Fibroblast of mammary gland (primary cell): ENCODE results near the gene G6PC3.
"Not testable (repeated sequence)": the region's sequence is repeated elsewhere in the genome, so short reads cannot be mapped to it uniquely, and the experiment has no call there.

Experiments
- DNase-seq: peaks from one replicate; pipeline ENCODE4 v3.0.0-alpha.2; 2010; ENCODE audit warnings: low read depth
- H3K4me3 ChIP-seq: 2 replicates; pipeline ENCODE4 v1.5.1; 2011; ENCODE audit warnings: low read depth, mild to moderate bottlenecking, low read length, moderate library complexity; ENCODE audit not compliant: control insufficient read depth
- TF ChIP-seq, protein P1 (sequence below): conservative IDR thresholded peaks from 2 replicates; pipeline ENCODE4 v1.5.1; 2011; ENCODE audit warnings: low read depth, low read length, inconsistent platforms; ENCODE audit not compliant: control insufficient read depth, insufficient read depth

G6PC3 gene

DNA sequence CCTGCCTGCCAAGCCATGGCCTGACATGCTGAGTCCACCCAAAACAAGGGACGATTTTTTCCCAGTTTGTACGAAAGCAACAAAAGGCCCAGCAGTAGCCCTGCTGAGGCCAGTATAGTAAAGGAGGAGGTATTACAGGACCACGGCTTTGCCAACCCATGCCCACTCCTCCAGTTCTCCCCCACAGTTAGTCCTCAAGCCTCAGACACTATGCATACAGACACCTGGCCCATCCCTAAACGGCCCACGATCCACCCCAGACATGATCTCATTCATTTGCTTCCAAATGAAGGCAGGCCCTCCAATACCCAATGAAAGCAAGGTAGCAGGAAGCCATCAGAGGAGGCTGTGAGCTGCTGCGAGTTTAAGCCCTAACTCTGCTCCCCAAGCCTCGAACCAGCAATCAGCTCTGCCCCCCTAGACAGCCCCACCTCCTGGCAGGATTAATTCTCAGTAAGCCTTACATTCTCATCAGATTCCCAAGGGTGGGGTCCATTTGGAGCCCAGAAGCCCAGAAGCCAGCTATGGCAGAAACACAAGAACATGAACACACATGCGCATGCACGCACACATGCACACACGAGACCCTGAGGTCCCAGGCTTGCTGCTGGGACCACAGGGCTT lies 48.0 kb downstream of the G6PC3 start:
- DNase-seq = no peak
- H3K4me3 ChIP-seq = no peak overlapping the region
- TF ChIP-seq, protein P1, sequence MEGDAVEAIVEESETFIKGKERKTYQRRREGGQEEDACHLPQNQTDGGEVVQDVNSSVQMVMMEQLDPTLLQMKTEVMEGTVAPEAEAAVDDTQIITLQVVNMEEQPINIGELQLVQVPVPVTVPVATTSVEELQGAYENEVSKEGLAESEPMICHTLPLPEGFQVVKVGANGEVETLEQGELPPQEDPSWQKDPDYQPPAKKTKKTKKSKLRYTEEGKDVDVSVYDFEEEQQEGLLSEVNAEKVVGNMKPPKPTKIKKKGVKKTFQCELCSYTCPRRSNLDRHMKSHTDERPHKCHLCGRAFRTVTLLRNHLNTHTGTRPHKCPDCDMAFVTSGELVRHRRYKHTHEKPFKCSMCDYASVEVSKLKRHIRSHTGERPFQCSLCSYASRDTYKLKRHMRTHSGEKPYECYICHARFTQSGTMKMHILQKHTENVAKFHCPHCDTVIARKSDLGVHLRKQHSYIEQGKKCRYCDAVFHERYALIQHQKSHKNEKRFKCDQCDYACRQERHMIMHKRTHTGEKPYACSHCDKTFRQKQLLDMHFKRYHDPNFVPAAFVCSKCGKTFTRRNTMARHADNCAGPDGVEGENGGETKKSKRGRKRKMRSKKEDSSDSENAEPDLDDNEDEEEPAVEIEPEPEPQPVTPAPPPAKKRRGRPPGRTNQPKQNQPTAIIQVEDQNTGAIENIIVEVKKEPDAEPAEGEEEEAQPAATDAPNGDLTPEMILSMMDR = no peak

DNA sequence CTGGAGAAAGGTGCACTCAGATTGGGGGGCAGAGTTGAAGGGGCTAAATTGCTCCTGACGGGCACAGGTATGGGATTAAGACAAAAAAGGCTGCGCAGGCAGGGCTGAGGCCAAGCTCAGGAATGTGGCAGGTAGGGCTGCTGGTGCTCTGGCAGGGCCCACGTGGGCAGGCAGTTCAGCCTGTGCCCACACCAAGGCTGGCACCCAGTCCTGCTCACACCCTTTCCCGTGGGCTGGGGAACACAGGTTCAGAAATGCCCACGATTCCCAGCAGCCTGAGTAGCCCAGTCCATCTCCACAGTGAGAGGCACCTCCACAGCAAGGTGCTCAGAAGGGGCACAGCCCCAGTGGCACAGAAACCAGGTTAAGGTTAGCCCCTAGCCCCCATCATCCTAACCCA lies 48.5 kb downstream of the G6PC3 start:
- TF ChIP-seq, protein P1 = no peak
- DNase-seq = no peak
- H3K4me3 ChIP-seq = no peak overlapping the region

DNA sequence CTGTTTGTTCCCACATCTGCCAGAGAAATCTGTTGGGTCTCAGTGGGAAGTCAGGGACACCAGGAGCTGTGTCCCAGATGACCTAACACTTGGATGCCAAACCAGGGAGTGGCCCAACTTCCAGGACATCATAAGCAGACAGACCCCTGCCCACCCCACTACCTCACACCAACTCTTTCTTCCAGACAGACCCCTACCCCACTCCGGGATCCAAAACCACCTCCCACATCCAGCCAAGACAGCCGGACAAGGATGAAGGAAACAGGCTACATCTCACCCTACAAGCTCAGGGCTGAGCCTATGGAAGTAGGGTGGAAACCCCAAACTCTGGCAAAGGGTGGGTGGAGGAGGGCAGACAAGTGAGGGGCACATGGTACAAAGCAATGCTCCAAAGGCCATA lies 49.3 kb downstream of the G6PC3 start:
- DNase-seq = no peak
- TF ChIP-seq, protein P1 = no peak
- no peak overlapping the region for H3K4me3 ChIP-seq

DNA sequence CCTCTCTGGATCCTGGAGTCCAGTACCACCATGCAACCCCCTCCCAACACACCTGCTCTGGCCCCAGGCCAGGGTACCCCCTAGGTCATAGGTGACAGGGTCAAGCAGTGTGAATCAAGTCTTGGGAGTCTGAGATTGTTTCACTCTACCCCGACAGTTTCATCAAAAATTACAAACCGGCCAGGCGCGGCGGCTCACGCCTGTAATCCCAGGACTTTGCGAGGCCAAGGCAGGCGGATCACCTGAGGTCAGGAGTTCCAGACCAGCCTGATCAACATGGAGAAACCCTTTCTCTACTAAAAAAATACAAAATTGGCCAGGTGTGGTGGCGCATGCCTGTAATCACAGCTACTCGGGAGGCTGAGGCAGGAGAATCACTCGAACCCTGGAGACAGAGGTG lies 49.7 kb downstream of the G6PC3 start:
- DNase-seq, H3K4me3 ChIP-seq: not testable (repeated sequence)

DNA sequence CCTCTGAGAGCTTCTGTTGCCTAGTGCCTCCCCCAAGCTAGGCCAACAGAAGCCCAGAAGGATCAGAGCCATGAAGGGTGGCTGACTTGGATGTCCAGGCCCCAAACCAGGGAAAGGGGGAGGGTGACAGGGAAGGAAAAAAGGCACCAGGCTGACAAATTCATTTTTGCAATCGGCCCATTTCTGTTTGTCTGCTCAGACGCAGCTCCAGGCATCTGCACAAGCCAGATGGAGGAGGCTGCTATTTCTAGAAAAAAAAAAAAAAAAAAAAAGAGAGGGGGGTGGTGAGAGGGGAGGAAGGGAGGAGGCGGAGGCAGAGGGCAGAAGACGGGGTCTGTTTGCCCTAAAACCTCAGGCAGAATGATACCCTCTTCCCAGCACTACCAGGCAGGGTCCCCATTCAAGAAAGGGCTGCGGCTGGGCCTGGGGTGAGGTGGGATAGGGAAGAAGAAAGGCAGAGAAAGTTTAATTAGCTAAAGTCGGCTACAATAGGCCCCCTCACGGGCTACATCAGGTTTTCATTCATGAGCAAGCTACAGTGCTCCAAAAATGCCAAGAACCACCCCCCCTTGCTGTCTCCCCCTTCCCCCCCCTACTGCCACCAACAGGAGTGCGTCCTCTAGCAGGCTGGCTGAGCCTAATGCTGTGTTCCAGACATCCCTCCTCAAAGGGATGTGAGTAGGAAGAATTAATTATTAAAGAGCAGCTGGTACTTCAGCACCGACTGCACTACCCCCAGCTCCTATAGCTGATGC lies 50.5 kb downstream of the G6PC3 start:
- TF ChIP-seq, protein P1 = no peak
- DNase-seq = no peak
- H3K4me3 ChIP-seq = no peak overlapping the region

DNA sequence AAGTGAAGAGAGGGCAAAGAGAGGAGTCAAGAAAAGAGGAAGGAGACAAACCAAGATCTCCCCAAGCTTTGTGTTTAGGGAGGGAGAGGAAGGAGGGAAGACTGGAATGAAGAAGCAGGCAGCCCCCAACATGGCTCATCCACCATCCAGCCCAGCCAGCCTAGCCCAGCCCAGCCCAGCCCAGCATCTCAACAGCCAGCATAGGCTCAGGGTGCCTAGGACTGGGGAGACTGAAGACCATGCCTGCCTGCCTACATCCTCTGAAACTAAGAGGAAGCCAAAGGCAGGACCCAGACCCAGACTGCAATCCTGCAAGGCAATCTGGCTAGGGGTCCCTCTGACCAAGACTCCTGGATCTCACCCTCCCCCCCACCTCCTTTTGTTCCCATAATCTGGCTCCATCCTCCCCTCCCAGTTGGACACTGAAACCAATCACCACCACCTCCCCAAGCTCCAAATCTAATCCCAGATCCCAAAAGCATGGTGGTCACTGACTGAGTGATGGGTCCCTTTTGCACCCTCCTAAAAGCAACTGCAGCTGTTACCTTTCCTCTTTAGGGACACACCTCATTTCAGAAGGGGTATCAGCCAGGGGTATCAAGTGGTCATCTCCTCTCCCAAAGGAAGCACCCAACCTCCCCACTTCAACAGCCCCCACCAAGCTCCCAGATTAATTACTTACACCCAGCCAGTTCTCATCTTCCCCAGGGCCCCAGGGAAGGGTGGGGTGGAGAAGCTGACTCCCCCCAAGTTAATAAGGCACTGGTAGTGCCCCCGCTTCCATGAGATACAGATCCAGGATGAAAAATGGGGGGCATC lies 51.7 kb downstream of the G6PC3 start:
- H3K4me3 ChIP-seq = peak overlapping the region; percentile 69
- TF ChIP-seq, protein P1 = no peak
- no peak for DNase-seq
